GM21528 (cell line): Measurements from ENCODE around the gene TNRC6B.

Experiments used
- ATAC-seq: cut with Tn5 transposase; IDR thresholded peaks from one replicate; pipeline ENCODE4 v1.9.1; 2021; ENCODE audit warnings: mild to moderate bottlenecking, moderate library complexity; ENCODE audit not compliant: unreplicated experiment, low FRiP score

The TNRC6B gene

DNA sequence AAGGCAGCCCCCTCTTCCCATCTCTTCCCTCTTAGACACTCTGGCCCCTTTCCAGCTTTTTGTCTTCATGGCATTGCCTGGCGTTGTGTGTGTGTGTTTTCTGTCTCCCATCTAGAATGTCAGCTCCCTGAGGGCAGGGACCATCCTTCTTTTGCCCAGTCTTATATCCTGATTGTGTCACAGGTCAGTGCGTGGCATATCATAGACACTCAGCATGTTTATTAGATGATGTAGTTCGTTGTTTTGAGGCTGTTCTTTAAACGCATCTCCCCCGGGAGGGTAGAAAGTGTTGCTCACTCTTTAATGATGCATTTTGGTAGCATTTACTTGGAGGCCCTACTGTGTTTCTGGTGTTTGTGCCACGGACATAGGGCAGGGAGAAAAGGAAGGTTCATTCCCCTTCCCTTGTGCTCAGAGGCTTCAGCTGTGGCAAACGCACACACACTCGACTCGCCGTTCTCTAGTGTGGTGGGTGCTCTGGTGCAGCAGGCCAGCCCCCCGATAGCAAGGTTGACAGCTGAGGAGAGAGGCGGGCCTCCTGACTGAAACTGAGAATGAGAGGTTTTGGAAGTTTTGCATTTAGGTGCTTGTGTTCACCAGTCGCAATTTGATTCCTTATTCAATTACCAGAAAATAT is 60.2 kb downstream of the TNRC6B start:
- ATAC-seq = no peak

DNA sequence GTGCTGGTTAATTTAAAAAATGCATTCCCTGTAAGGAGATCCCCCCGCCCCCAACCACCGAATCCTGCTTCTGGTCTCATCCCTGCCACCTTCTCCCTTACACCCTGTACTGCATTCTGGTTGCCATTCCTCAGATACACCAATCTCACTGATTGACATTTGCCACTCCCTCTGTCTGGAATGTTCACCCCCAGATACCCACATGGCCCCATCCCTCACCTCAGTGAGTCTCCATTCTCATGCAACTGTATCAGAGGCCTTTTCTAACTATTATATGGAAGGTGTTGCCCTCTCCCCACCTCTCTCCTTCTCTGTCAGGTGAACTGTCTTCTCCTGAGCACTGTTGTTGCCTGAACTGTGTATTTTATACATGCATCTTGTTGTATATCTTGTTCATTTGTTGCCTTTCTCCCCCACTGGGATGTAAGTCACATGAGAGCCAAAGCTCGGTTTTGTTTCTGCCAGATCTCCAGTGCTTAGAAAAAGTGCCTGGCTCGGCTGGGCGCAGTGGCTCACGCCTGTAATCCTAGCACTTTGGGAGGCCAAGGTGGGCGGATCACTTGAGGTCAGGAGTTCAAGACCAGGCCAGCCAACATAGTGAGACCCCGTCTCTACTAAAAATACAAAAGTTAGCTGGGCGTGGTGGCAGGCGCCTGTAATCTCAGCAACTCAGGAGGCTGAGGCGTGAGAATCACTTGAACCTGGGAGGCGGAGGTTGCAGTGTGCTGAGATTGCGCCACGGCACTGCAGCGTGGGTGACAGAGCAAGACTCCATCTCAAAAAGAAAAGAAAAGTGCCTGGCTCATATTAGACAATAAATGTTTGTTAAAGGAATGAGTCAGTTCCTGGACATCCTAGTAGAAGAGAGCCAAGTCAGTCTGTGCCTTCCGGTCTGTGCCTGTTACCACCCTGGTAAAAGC is 61.0 kb downstream of the TNRC6B start:
- ATAC-seq = no peak

GRCh38 chr22:40239345-40239683 is 61.6 kb downstream of the TNRC6B start:
- ATAC-seq = no peak

DNA sequence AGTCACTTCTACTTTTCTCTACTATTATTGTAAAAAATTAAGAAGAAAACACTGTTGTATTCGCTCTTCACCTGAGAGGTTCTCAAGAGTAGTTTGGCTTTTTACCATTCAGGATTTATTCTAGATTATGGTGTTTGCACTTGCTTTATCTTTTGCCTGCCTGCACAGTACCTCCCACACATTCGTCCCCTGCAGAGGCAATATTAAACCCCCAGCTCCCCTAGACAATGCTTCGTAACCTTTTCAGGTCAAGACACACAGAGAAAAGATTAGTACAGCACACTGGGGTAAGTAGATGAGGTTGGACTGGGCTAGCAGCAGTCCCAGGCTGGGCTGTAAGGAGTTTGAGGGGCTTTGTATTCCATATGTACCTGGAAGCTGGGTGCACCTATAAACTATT is 62.4 kb downstream of the TNRC6B start:
- no peak for ATAC-seq

DNA sequence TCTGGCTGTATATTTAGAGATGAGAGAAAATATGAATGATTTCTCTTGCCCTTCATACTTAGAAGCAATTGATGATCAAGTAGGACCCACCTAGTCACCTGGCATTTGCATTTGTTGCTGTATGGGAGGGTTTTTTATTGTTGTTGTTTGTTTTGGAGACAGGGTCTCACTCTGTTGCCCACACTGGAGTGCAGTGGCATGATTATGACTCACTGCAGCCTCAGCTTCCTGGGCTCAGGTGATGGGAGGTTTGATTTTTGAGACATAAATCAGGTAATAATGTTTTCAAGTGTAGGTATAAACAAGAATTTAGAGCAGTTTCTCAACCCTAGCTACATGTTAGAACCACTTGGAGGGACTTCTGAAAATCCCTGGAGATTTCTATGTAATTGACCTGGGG is 63.0 kb downstream of the TNRC6B start:
- no peak for ATAC-seq

- ATAC-seq = no peak
Measured at GRCh38 chr22:40241200-40241763, 63.6 kb downstream of the TNRC6B start.

DNA sequence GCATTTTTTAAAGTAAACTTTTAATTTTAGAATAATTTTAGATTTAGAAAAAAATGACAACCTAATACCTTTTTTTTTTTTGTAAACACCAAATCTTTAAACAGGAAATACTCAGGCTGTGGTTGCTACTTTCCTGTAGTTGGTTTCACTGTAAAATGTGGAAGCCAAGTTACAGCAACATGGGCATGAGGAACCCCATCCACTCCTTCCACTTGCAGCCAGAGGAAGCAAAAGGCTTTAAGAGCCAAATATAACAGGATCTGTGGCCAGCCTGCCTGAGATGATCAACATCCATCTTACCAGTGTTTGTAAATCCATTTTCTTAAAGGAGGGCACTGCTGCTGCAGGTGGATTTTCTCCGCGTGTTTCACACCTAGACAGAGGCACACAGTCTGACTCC is 66.2 kb downstream of the TNRC6B start:
- ATAC-seq = no peak

GRCh38 chr22:40244586-40244985 is 66.9 kb downstream of the TNRC6B start:
- ATAC-seq = no peak

- ATAC-seq = no peak
Measured at GRCh38 chr22:40247976-40248375, 70.3 kb downstream of the TNRC6B start.

DNA sequence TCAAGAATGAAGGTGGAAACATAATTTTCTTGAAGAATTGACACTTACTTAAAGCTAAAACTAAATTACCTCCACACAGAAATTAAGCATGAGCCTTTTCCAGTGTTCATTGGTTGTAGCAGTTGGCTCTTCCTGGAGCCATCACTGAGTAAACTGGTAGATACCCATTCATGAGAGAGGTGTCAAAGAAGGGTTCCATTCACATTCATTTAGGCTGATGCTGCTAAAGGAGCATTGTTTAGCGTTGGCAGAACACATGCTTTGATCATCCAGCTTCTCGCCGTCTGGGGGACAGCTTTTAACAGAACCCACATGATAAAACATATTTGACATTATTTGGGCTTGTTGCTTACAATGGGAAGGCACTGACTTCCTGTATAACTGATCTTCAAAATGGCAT is 71.6 kb downstream of the TNRC6B start:
- ATAC-seq = no peak

GRCh38 chr22:40250608-40251007 is 72.9 kb downstream of the TNRC6B start:
- no peak for ATAC-seq

DNA sequence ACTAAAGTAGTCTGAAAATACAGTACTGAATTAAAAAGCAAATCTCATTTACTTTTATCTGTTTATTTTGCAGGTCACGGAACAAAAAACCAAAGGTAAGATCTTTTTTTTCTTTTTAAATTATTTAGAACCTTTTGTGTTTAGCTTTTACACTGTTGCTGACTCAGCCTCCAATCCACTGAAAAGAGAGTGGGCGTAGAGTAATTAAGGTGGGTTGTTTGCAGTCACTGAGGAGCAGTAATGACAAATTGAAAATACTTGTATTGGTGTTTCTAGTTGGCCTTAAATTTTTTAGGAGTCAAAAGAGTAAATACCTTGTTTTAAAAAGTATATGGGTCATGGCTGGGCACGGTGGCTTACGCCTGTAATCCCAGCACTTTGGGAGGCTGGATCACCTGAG is 73.4 kb downstream of the TNRC6B start:
- no peak for ATAC-seq

GRCh38 chr22:40252146-40252545 is 74.4 kb downstream of the TNRC6B start:
- ATAC-seq = no peak

DNA sequence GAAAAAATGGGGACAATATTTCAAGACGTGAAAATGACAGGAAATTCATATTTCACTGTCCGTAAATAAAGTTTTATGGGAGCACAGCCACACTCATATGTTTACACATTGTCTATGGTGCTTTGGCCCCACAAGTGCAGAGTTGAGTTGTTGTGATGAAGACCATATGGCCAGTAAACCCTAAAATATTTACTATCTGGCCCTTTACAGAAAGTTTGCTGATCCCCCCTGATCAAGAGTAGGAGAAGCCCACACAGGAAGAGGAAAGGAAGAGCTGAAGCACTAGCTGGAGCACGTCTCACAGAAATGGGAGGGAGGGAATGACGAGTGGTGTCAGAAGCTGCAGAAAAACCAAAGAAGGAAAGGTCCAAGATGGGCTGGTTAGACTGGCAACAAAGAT is 78.8 kb downstream of the TNRC6B start:
- no peak for ATAC-seq

GRCh38 chr22:40258017-40258416 is 80.3 kb downstream of the TNRC6B start:
- no peak for ATAC-seq

DNA sequence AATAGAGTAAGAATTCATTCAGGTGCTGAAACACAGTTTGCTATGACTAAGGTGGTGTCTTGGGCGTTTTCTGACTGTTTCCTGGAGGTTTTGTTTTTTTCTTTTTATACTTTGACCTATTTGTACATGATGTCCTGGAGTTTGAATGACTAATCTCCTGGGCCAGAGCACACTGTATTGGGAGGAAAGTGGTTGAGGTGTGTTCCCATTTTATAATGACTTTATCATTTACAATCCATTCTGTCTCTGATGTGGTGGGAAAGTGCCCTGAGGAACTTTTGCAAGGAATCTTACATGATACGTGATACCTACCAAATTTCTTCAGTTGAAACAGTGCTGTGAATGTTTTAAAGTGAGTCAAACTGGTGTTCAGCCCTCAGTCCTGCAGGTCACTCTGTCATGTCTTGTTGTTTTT is 80.8 kb downstream of the TNRC6B start:
- no peak for ATAC-seq

DNA sequence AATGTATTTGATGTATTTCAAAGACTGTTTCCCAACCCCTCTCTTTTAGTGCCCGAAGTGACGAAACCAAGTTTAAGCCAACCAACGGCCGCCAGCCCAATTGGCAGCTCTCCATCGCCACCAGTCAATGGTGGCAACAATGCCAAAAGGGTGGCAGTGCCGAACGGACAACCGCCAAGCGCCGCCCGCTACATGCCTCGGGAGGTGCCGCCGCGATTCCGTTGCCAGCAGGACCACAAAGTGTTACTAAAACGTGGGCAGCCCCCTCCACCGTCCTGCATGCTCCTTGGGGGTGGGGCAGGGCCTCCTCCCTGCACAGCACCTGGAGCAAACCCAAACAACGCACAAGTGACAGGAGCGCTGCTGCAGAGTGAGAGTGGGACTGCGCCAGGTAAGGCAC is 84.1 kb downstream of the TNRC6B start:
- ATAC-seq = no peak

- no peak for ATAC-seq
Measured at GRCh38 chr22:40263191-40263590, 85.5 kb downstream of the TNRC6B start.

DNA sequence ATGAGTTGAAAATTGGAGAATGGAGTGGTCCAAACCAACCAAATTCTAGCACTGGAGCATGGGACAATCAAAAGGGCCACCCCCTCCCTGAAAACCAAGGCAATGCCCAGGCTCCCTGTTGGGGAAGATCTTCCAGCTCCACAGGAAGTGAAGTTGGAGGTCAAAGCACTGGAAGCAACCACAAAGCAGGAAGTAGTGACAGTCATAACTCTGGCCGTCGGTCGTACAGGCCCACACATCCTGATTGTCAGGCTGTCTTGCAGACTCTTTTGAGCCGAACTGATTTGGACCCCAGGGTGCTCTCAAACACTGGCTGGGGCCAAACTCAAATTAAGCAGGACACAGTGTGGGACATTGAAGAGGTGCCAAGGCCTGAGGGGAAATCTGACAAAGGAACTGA is 88.1 kb downstream of the TNRC6B start:
- ATAC-seq = no peak

DNA sequence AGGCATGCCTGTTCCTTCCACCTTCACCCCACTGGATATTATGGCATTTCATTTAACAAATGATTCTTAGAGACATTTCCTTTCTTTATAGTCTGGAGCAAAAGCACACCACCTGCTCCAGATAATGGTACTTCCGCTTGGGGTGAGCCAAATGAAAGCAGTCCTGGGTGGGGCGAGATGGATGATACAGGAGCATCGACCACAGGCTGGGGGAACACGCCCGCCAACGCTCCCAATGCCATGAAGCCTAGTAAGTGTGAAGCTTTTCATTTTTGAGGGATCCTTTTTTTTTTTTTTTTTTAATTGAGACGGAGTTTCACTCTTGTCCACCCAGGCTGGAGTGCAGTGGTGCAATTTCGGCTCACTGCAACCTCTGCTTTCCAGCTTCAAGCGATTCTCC is 92.3 kb downstream of the TNRC6B start:
- no peak for ATAC-seq

GRCh38 chr22:40270748-40271373 is 93.1 kb downstream of the TNRC6B start:
- no peak for ATAC-seq
